Neural cell (in vitro differentiated cells): ENCODE results near the gene SV2B. TPM values are rescaled to one million over a fixed set of nuclear protein-coding genes. Genes with fewer than 3 reads are reported as not detected.

ENCODE experiments used
- H2AFZ ChIP-seq: fragments of 200-600, 300-800 bp; sonication (generic), shearing (Covaris generic); 2 replicates; pipeline ENCODE4 v1.6.0; 2014; ENCODE audit warnings: low read depth, mild to moderate bottlenecking, antibody characterized with exemption, low read length, moderate library complexity
- H3F3A ChIP-seq: fragments of 200-600 bp; shearing (Covaris generic); 2 replicates; pipeline ENCODE4 v1.6.1; 2016; ENCODE audit warnings: mild to moderate bottlenecking, moderate library complexity, mixed read lengths, antibody characterized with exemption, low read length; ENCODE audit not compliant: insufficient read depth, poor library complexity, severe bottlenecking
- H3K27ac ChIP-seq: fragments of 200-600, 300-800 bp; sonication (generic), shearing (Covaris generic); 2 replicates; pipeline ENCODE4 v1.5.1; 2014; ENCODE audit warnings: mild to moderate bottlenecking, low read length, moderate library complexity
- H3K27me3 ChIP-seq: fragments of 300-800, 200-600 bp; sonication (generic), shearing (Covaris generic); 2 replicates; pipeline ENCODE4 v1.6.0; 2014; ENCODE audit warnings: mild to moderate bottlenecking, low read depth, low read length, moderate library complexity; ENCODE audit not compliant: insufficient read depth
- H3K36me3 ChIP-seq: fragments of 300-800, 200-600 bp; sonication (generic), shearing (Covaris generic); 2 replicates; pipeline ENCODE4 v1.5.1; 2014; ENCODE audit warnings: mild to moderate bottlenecking, antibody characterized with exemption, low read length, moderate library complexity; ENCODE audit not compliant: insufficient read depth
- H3K4me2 ChIP-seq: fragments of 300-800, 200-600 bp; sonication (generic), shearing (Covaris generic); 2 replicates; pipeline ENCODE4 v1.6.0; 2014; ENCODE audit warnings: mild to moderate bottlenecking, low read length
- H3K4me3 ChIP-seq: fragments of 300-800, 200-600 bp; sonication (generic), shearing (Covaris generic); 2 replicates; pipeline ENCODE4 v1.5.1; 2014; ENCODE audit warnings: mild to moderate bottlenecking, low read length, moderate library complexity
- H3K79me2 ChIP-seq: fragments of 200-600 bp; shearing (Covaris generic); replicated peaks from 2 replicates; pipeline ENCODE4 v1.6.0; 2014; ENCODE audit warnings: mild to moderate bottlenecking, low read length, moderate library complexity; ENCODE audit not compliant: insufficient read depth
- H3K9ac ChIP-seq: fragments of 300-800, 200-600 bp; sonication (generic), shearing (Covaris generic); 2 replicates; pipeline ENCODE4 v1.6.1; 2016; ENCODE audit warnings: mild to moderate bottlenecking, low read length, mixed read lengths
- H3K9me2 ChIP-seq: fragments of 200-600 bp; shearing (Covaris generic); 2 replicates; pipeline ENCODE4 v1.6.1; 2016; ENCODE audit warnings: mild to moderate bottlenecking, low read length, mixed read lengths; ENCODE audit not compliant: insufficient read depth
- H3K9me3 ChIP-seq: fragments of 200-600, 300-800 bp; sonication (generic), shearing (Covaris generic); 2 replicates; pipeline ENCODE4 v1.6.1; 2016; ENCODE audit warnings: mild to moderate bottlenecking, mixed run types, low read length, moderate library complexity, mixed read lengths
- H4K20me1 ChIP-seq: fragments of 200-600 bp; shearing (Covaris generic); 2 replicates; pipeline ENCODE4 v1.6.1; 2016; ENCODE audit warnings: mild to moderate bottlenecking, mixed run types; ENCODE audit not compliant: insufficient read depth
- CTCF ChIP-seq: fragments of 450-650 bp; IDR thresholded peaks from 2 replicates; pipeline ENCODE4 v1.5.1; 2014; ENCODE audit warnings: antibody characterized with exemption, mild to moderate bottlenecking, moderate library complexity; ENCODE audit not compliant: poor library complexity, severe bottlenecking
- EP300 ChIP-seq: fragments of 450-650 bp; conservative IDR thresholded peaks from 2 replicates; pipeline ENCODE4 v1.6.1; 2014; ENCODE audit warnings: antibody characterized with exemption, mild to moderate bottlenecking, moderate library complexity; ENCODE audit not compliant: poor library complexity, severe bottlenecking
- EZH2 ChIP-seq: fragments of 200-600, 300-800 bp; shearing (Covaris generic), sonication (generic); IDR thresholded peaks from 2 replicates; pipeline ENCODE4 v1.6.1; 2014; ENCODE audit warnings: antibody characterized with exemption, low read length, borderline replicate concordance, mild to moderate bottlenecking; ENCODE audit not compliant: insufficient read depth, poor library complexity, severe bottlenecking
- MXI1 ChIP-seq: fragments of 450-650 bp; conservative IDR thresholded peaks from 2 replicates; pipeline ENCODE4 v1.6.1; 2014; ENCODE audit warnings: antibody characterized with exemption, mild to moderate bottlenecking; ENCODE audit not compliant: poor library complexity, severe bottlenecking
- POLR2AphosphoS5 ChIP-seq: IDR thresholded peaks from 2 replicates; pipeline ENCODE4 v1.6.1; 2012
- RAD21 ChIP-seq: fragments of 450-650 bp; conservative IDR thresholded peaks from 2 replicates; pipeline ENCODE4 v1.6.1; 2014; ENCODE audit warnings: antibody characterized with exemption, mild to moderate bottlenecking, moderate library complexity
- REST ChIP-seq: IDR thresholded peaks from 2 replicates; pipeline ENCODE4 v1.6.1; 2012; ENCODE audit warnings: borderline replicate concordance
- SMC3 ChIP-seq: fragments of 450-650 bp; conservative IDR thresholded peaks from 2 replicates; pipeline ENCODE4 v1.6.1; 2014; ENCODE audit warnings: antibody characterized with exemption, mild to moderate bottlenecking, moderate library complexity; ENCODE audit not compliant: poor library complexity
- TAF1 ChIP-seq: IDR thresholded peaks from 2 replicates; pipeline ENCODE4 v1.6.1; 2012; ENCODE audit warnings: low read depth
- polyA plus RNA-seq: library from polyadenylated mRNA; depleted of rRNA; stranded (reverse); fragments of >200 nt; gene quantifications from 2 replicates; pipeline ENCODE4 v1.2.3, GENCODE V29; 2014

SV2B gene
- polyA plus RNA-seq, 1 donor from 2014 or later, result 0.38 TPM

GRCh38 chr15:91140601-91141000 is 40.5 kb downstream of the SV2B start:
- Histone ChIP-seq H3K27ac (no peak overlapping the region), H4K20me1 (no peaks in the 10 kb centered on the region), H3K4me3 (no peak overlapping the region), H3K9ac (no peak overlapping the region), H3K36me3 (no peaks in the 10 kb centered on the region), H3K4me2 (no peak overlapping the region), H3K79me2 (no peaks in the 10 kb centered on the region), H3K9me3 (no peaks in the 10 kb centered on the region), H3K27me3 (no peaks in the 10 kb centered on the region), H2AFZ (no peak overlapping the region), H3K9me2 (no peaks in the 10 kb centered on the region), H3F3A (no peaks in the 10 kb centered on the region)
- no peak for TF ChIP-seq MXI1
- no peak for TF ChIP-seq EP300
- no peak for TF ChIP-seq EZH2
- no peak for TF ChIP-seq TAF1
- TF ChIP-seq POLR2AphosphoS5, result no peak
- TF ChIP-seq REST, result no peak
- TF ChIP-seq SMC3, result no peak
- no peak for TF ChIP-seq CTCF
- no peak for TF ChIP-seq RAD21

- Histone ChIP-seq H3K9ac (no peak overlapping the region), H3K27me3 (no peaks in the 10 kb centered on the region), H3K79me2 (no peaks in the 10 kb centered on the region), H3K9me3 (no peaks in the 10 kb centered on the region), H4K20me1 (no peaks in the 10 kb centered on the region), H3K27ac (no peak overlapping the region), H3K9me2 (no peaks in the 10 kb centered on the region), H3F3A (no peaks in the 10 kb centered on the region), H3K36me3 (no peaks in the 10 kb centered on the region), H3K4me2 (no peak overlapping the region), H2AFZ (no peak overlapping the region), H3K4me3 (no peak overlapping the region)
- TF ChIP-seq TAF1 (no peak), REST (no peak), SMC3 (no peak), RAD21 (no peak)
Observed at GRCh38 chr15:91141097-91141496, 41.0 kb downstream of the SV2B start.
